MM.1S (cell line): ENCODE results near the gene CX3CL1.

Experiments
- DNase-seq: peaks from one replicate; pipeline ENCODE4 v3.0.0-alpha.2; 2015
- H2AFZ ChIP-seq: fragments of 300-600 bp; sonication (generic); 2 replicates; pipeline ENCODE4 v1.6.0; 2016; ENCODE audit warnings: antibody characterized with exemption, low read length
- H3F3A ChIP-seq: fragments of 300-600 bp; sonication (generic); 2 replicates; pipeline ENCODE4 v1.6.1; 2016; ENCODE audit warnings: mild to moderate bottlenecking, antibody characterized with exemption, low read length, moderate library complexity, mixed read lengths; ENCODE audit not compliant: insufficient read depth
- H3K27ac ChIP-seq: fragments of 300-600 bp; sonication (generic); 2 replicates; pipeline ENCODE4 v1.5.1; 2016; ENCODE audit warnings: mild to moderate bottlenecking, low read length
- H3K27me3 ChIP-seq: fragments of 300-600 bp; sonication (generic); replicated peaks from 2 replicates; pipeline ENCODE4 v1.6.0; 2016; ENCODE audit warnings: low read length; ENCODE audit not compliant: insufficient read depth
- H3K36me3 ChIP-seq: fragments of 300-600 bp; sonication (generic); replicated peaks from 2 replicates; pipeline ENCODE4 v1.6.1; 2016; ENCODE audit warnings: mild to moderate bottlenecking, low read length, mixed read lengths; ENCODE audit not compliant: insufficient read depth
- H3K4me1 ChIP-seq: fragments of 300-600 bp; sonication (generic); 2 replicates; pipeline ENCODE4 v1.6.1; 2016; ENCODE audit warnings: low read length, mixed read lengths
- H3K4me2 ChIP-seq: fragments of 300-600 bp; sonication (generic); 2 replicates; pipeline ENCODE4 v1.6.0; 2016; ENCODE audit warnings: low read depth, low read length
- H3K4me3 ChIP-seq: fragments of 300-600 bp; sonication (generic); 2 replicates; pipeline ENCODE4 v1.5.1; 2016; ENCODE audit warnings: low read length, mixed read lengths
- H3K79me2 ChIP-seq: fragments of 300-600 bp; sonication (generic); 2 replicates; pipeline ENCODE4 v1.6.1; 2016; ENCODE audit warnings: mixed run types, low read length, mixed read lengths
- H3K9ac ChIP-seq: fragments of 300-600 bp; sonication (generic); 2 replicates; pipeline ENCODE4 v1.6.1; 2016; ENCODE audit warnings: low read length, mixed read lengths
- H3K9me2 ChIP-seq: fragments of 300-600 bp; sonication (generic); replicated peaks from 2 replicates; pipeline ENCODE4 v1.6.1; 2016; ENCODE audit warnings: mild to moderate bottlenecking, low read length, mixed read lengths; ENCODE audit not compliant: insufficient read depth
- H3K9me3 ChIP-seq: fragments of 300-600 bp; sonication (generic); replicated peaks from 2 replicates; pipeline ENCODE4 v1.6.1; 2016; ENCODE audit warnings: mild to moderate bottlenecking, low read length, mixed read lengths; ENCODE audit not compliant: insufficient read depth
- H4K20me1 ChIP-seq: fragments of 300-600 bp; sonication (generic); 2 replicates; pipeline ENCODE4 v1.6.1; 2016; ENCODE audit warnings: mild to moderate bottlenecking, low read length, moderate library complexity, mixed read lengths; ENCODE audit not compliant: insufficient read depth
- CTCF ChIP-seq: fragments of 300-600 bp; sonication (generic); IDR thresholded peaks from 2 replicates; pipeline ENCODE4 v1.5.1; 2016; ENCODE audit warnings: antibody characterized with exemption, low read length, mixed read lengths
- EZH2 ChIP-seq: fragments of 300-600 bp; sonication (generic); optimal IDR thresholded peaks from 2 replicates; pipeline ENCODE3; 2017; ENCODE audit warnings: low read depth, mild to moderate bottlenecking, antibody characterized with exemption, low read length, mixed read lengths
- EZH2phosphoT487 ChIP-seq: fragments of 300-600 bp; sonication (generic); IDR thresholded peaks from 2 replicates; pipeline ENCODE4 v1.6.1; 2018; ENCODE audit warnings: antibody characterized with exemption, low read length

Gene CX3CL1

DNA sequence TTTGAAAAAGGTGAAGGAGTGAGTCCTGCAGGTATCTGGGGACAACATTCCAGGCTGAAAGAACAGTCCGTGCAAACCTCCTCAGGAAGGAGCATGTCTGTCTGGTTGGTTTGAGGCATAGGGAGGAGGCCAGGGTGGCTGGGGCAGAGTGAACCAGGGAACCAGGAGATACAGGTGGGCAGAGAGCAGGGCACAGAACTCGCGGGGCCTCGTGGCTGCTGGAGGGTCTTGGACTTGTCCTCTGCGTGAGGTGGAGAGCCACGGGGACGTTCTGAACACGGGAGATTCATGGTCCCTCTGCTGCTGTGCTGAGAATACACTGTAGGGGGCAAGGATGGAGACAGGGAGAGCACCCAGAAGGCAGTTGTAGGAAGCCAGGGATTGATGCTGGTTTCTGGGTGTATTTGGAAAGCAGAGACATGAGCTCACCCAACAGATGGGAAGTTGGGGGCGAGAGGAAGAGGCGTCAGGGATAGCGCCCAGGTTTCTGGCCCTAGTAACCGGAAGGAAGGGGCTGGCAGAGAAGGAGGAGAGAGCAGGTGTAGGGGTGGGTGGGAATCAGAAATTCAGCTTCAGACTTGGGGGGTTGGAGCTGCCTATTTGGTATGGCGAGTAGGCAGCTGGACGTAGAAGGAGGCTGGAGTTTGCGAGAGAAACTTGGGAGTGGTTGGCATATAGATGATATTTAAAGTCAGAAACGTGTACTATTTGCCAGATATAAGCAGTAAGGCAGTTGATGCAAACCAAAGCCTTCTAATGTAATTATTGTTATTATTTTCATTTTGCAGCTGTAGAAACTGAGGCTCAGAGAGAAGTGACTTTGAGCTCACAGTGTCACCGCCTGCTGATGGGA is 31.9 kb downstream of the CX3CL1 start, which contains the start of gene CCL17:
CCL17 (plus strand) TSS at position 803 of the 853 bp plus-strand sequence. CDS start 9,166 bp downstream, outside the sequence.
- no peaks in the 10 kb centered on the region for H3K9me3 ChIP-seq
- H3K36me3 ChIP-seq, result no peaks in the 10 kb centered on the region
- no peak for DNase-seq
- no peak within 1 kb of the TSS for H2AFZ ChIP-seq
- H3K27me3 ChIP-seq, result peaks cover 16% of the 10 kb centered on the region; the same call in 1 of the 2 replicates
- no peak within 1 kb of the TSS for H3K27ac ChIP-seq
- H3K9me2 ChIP-seq, result no peaks in the 10 kb centered on the region
- no peaks in the 10 kb centered on the region for H3F3A ChIP-seq
- no peaks in the 10 kb centered on the region for H3K4me1 ChIP-seq
- no peak within 1 kb of the TSS for H3K4me2 ChIP-seq
- H4K20me1 ChIP-seq, result no peaks in the 10 kb centered on the region
- no peak within 1 kb of the TSS for H3K4me3 ChIP-seq
- TF ChIP-seq CTCF (no peak), EZH2phosphoT487 (no peak), EZH2 (no peak)
- no peaks in the 10 kb centered on the region for H3K79me2 ChIP-seq
- no peak within 1 kb of the TSS for H3K9ac ChIP-seq

DNA sequence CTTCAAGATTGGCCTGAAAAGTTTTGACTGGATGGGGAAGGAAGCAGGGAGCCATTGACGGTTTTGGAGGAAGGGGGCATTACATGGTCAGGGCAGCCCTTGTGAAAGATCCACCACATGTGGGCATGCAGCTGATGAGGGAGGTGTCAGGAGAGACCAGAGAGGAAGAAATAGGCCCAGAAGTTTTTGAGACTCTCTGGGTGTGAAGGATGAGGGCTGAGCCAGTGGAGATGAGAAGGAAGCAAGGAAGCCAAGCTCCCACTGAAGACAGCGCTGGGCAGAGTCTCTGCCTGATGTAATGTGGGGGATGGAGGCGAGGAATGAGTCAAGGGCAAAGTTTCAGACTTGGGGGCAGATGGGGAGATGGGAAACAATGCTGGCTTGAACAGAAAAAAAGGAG is 32.8 kb downstream of the CX3CL1 start:
- H3K4me1 ChIP-seq, result no peaks in the 10 kb centered on the region
- no peaks in the 10 kb centered on the region for H3K79me2 ChIP-seq
- no peak overlapping the region for H3K4me3 ChIP-seq
- no peak overlapping the region for H3K27ac ChIP-seq
- H3K9ac ChIP-seq, result no peak overlapping the region
- no peak overlapping the region for H2AFZ ChIP-seq
- no peak overlapping the region for H3K4me2 ChIP-seq
- TF ChIP-seq EZH2 (no peak), EZH2phosphoT487 (no peak), CTCF (no peak)
- H4K20me1 ChIP-seq, result no peaks in the 10 kb centered on the region
- no peaks in the 10 kb centered on the region for H3K9me2 ChIP-seq
- H3F3A ChIP-seq, result no peaks in the 10 kb centered on the region
- no peaks in the 10 kb centered on the region for H3K9me3 ChIP-seq
- H3K36me3 ChIP-seq, result no peaks in the 10 kb centered on the region
- H3K27me3 ChIP-seq, result peaks cover 16% of the 10 kb centered on the region; the same call in 1 of the 2 replicates
- no peak for DNase-seq

- H3K27me3 ChIP-seq, result peaks cover 16% of the 10 kb centered on the region; the same call in 1 of the 2 replicates
- no peaks in the 10 kb centered on the region for H3K79me2 ChIP-seq
- H3F3A ChIP-seq, result no peaks in the 10 kb centered on the region
- no peak overlapping the region for H3K4me2 ChIP-seq
- no peaks in the 10 kb centered on the region for H3K9me2 ChIP-seq
- no peaks in the 10 kb centered on the region for H3K9me3 ChIP-seq
- no peak for TF ChIP-seq CTCF
- TF ChIP-seq EZH2phosphoT487, result no peak
- TF ChIP-seq EZH2, result no peak
- H3K4me1 ChIP-seq, result no peaks in the 10 kb centered on the region
- no peak overlapping the region for H3K4me3 ChIP-seq
- H2AFZ ChIP-seq, result no peak overlapping the region
- H4K20me1 ChIP-seq, result no peaks in the 10 kb centered on the region
- no peak overlapping the region for H3K27ac ChIP-seq
- no peak overlapping the region for H3K9ac ChIP-seq
- H3K36me3 ChIP-seq, result no peaks in the 10 kb centered on the region
- DNase-seq, result no peak
Measured at GRCh38 chr16:57406881-57407280, 34.6 kb downstream of the CX3CL1 start.
